ENCODE results near the gene EMILIN3.

Gene EMILIN3

DNA sequence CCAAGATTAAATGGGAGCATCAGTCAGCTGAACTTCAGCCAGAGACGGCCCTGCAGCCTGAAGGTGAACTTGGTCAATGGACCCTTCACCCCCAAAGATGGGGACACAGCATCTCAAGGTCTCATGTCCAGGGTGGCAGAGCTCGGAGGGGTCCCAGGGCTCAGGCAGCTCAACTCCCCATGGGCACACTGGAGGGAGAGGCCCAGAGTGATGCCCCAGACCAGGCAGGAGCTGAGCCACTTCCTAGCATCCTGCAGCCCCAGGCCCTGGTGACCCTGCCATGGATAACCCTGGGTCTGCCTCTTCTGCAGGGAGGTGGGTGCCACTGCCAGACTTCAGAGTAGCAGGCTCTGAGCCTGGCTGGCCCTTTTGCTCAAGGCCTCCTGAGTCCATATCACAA is 27.5 kb upstream of the EMILIN3 start:
- Histone ChIP-seq H2AFZ (ENCODE audit: low read depth, low read length, severe bottlenecking) (no peak overlapping the region), H3F3A (ENCODE audit: insufficient read depth) (no peaks in the 10 kb centered on the region), H4K20me1 (ENCODE audit: low read depth, low read length) (no peaks in the 10 kb centered on the region), H3K4me3 (ENCODE audit: insufficient read depth, low read length, poor library complexity, severe bottlenecking) (no peak overlapping the region), H3K27me3 (ENCODE audit: low read length) (no peaks in the 10 kb centered on the region), H3K9ac (ENCODE audit: low read length) (no peak overlapping the region), H3K9me2 (replicated peaks; ENCODE audit: insufficient read depth, low read length) (no peaks in the 10 kb centered on the region), H3K4me2 (ENCODE audit: low read depth, low read length, poor library complexity, severe bottlenecking) (no peak overlapping the region), H3K27ac (ENCODE audit: low read depth, low read length) (no peak overlapping the region), H3K36me3 (ENCODE audit: low read length) (no peaks in the 10 kb centered on the region), H3K79me2 (ENCODE audit: insufficient read depth, low read length) (no peaks in the 10 kb centered on the region), H3K9me3 (ENCODE audit: insufficient read depth, low read length) (no peaks in the 10 kb centered on the region)
- TF ChIP-seq CTCF (IDR thresholded peaks at IDR 0.05; ENCODE audit: insufficient read depth, low read length, poor library complexity, severe bottlenecking) (no peak), EZH2phosphoT487 (conservative IDR thresholded peaks at IDR 0.05; ENCODE audit: low read length) (no peak)

GRCh38 chr20:41393705-41394066 is 27.1 kb upstream of the EMILIN3 start:
- no peaks in the 10 kb centered on the region for H4K20me1 ChIP-seq (ENCODE audit: low read depth, low read length)
- no peaks in the 10 kb centered on the region for H3K9me2 ChIP-seq (replicated peaks; ENCODE audit: insufficient read depth, low read length)
- TF ChIP-seq EZH2phosphoT487 (conservative IDR thresholded peaks at IDR 0.05; ENCODE audit: low read length) = no peak
- no peak for TF ChIP-seq CTCF (IDR thresholded peaks at IDR 0.05; ENCODE audit: insufficient read depth, low read length, poor library complexity, severe bottlenecking)
- H3K4me2 ChIP-seq (ENCODE audit: low read depth, low read length, poor library complexity, severe bottlenecking) = no peak overlapping the region
- no peak overlapping the region for H3K4me3 ChIP-seq (ENCODE audit: insufficient read depth, low read length, poor library complexity, severe bottlenecking)
- H3K27me3 ChIP-seq (ENCODE audit: low read length) = no peaks in the 10 kb centered on the region
- H3K9me3 ChIP-seq (ENCODE audit: insufficient read depth, low read length) = no peaks in the 10 kb centered on the region
- H3K27ac ChIP-seq (ENCODE audit: low read depth, low read length) = no peak overlapping the region
- H3F3A ChIP-seq (ENCODE audit: insufficient read depth) = no peaks in the 10 kb centered on the region
- H3K79me2 ChIP-seq (ENCODE audit: insufficient read depth, low read length) = no peaks in the 10 kb centered on the region
- H3K36me3 ChIP-seq (ENCODE audit: low read length) = no peaks in the 10 kb centered on the region
- no peak overlapping the region for H3K9ac ChIP-seq (ENCODE audit: low read length)
- no peak overlapping the region for H2AFZ ChIP-seq (ENCODE audit: low read depth, low read length, severe bottlenecking)

GRCh38 chr20:41392871-41393704 is 26.5 kb upstream of the EMILIN3 start:
- Histone ChIP-seq H2AFZ (ENCODE audit: low read depth, low read length, severe bottlenecking) (no peak overlapping the region), H4K20me1 (ENCODE audit: low read depth, low read length) (no peaks in the 10 kb centered on the region), H3K36me3 (ENCODE audit: low read length) (no peaks in the 10 kb centered on the region), H3K79me2 (ENCODE audit: insufficient read depth, low read length) (no peaks in the 10 kb centered on the region), H3K4me2 (ENCODE audit: low read depth, low read length, poor library complexity, severe bottlenecking) (no peak overlapping the region), H3K4me3 (ENCODE audit: insufficient read depth, low read length, poor library complexity, severe bottlenecking) (no peak overlapping the region), H3K27me3 (ENCODE audit: low read length) (no peaks in the 10 kb centered on the region), H3K9ac (ENCODE audit: low read length) (no peak overlapping the region), H3K27ac (ENCODE audit: low read depth, low read length) (no peak overlapping the region), H3F3A (ENCODE audit: insufficient read depth) (no peaks in the 10 kb centered on the region), H3K9me3 (ENCODE audit: insufficient read depth, low read length) (no peaks in the 10 kb centered on the region), H3K9me2 (replicated peaks; ENCODE audit: insufficient read depth, low read length) (no peaks in the 10 kb centered on the region)
- TF ChIP-seq EZH2phosphoT487 (conservative IDR thresholded peaks at IDR 0.05; ENCODE audit: low read length) (no peak), CTCF (IDR thresholded peaks at IDR 0.05; ENCODE audit: insufficient read depth, low read length, poor library complexity, severe bottlenecking) (no peak)

Data from SU-DHL-6 (cell line).